ENCODE measurements around the gene RMDN2. TPM values are rescaled to one million over a fixed set of nuclear protein-coding genes. Genes with fewer than 3 reads are reported as not detected.

Gene RMDN2
- total RNA-seq, 4 donors from 2014 or later: 8.9 to 14.6 (median 13.3) TPM

DNA sequence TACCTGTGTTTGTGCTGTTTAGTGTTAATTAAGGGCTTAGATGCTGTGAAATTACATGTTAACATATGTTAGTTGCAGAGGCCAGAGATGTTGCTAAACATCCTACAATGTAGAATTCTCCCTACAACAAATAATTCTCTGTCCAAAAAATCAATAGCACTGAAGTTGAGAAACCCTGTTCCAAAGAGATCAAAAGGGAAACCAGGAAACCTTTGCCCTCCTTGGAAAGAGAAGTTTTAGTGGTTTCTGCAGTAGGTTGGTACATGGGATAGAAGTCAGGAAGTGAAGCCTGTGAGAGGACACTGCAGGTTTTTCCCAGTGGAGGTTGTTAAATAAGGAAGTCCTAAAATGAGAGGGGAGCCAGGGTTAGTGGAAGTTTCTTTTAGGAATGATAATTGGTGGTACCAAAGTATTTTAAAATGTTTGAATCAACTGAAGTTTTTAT is 6.3 kb upstream of the RMDN2 start:
- H3K27me3 ChIP-seq: no peaks in the 10 kb centered on the region
- H3K4me3 ChIP-seq (replicated peaks in 1 of 3): no peak overlapping the region
- H3K36me3 ChIP-seq: no peaks in the 10 kb centered on the region
- no peaks in the 10 kb centered on the region for H3K9me3 ChIP-seq
- intact Hi-C loops (cut with DNase I): no loop called here
- no peak overlapping the region for H3K27ac ChIP-seq
- DNase-seq: no peak
- H3K4me1 ChIP-seq: peaks cover 10 to 31% of the 10 kb centered on the region in 2 donors
- TF ChIP-seq, protein P1, sequence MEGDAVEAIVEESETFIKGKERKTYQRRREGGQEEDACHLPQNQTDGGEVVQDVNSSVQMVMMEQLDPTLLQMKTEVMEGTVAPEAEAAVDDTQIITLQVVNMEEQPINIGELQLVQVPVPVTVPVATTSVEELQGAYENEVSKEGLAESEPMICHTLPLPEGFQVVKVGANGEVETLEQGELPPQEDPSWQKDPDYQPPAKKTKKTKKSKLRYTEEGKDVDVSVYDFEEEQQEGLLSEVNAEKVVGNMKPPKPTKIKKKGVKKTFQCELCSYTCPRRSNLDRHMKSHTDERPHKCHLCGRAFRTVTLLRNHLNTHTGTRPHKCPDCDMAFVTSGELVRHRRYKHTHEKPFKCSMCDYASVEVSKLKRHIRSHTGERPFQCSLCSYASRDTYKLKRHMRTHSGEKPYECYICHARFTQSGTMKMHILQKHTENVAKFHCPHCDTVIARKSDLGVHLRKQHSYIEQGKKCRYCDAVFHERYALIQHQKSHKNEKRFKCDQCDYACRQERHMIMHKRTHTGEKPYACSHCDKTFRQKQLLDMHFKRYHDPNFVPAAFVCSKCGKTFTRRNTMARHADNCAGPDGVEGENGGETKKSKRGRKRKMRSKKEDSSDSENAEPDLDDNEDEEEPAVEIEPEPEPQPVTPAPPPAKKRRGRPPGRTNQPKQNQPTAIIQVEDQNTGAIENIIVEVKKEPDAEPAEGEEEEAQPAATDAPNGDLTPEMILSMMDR (IDR thresholded peaks at IDR 0.05): no peak
- no peak for TF ChIP-seq POLR2A (IDR thresholded peaks at IDR 0.05)

DNA sequence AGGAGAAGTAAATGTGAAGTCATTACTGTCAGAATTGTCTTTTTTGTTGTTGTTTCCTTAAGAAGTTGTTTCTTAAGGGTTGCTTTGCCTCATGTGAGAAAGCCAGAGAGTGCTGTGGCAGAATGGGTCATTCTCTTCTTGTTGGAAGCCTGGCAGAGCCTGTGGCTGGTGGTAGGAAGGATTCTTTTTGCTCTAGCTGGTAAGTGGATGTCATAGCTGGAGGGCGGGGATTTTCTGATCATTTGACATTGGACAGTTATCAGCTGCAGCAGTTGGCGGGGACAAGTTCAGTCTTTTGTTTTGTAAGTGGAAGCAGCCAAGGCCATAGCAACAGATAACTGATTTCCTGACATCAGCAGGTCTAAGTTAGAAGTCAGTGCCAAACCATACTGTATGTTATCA is 5.5 kb upstream of the RMDN2 start:
- no peak for DNase-seq
- Histone ChIP-seq H3K27me3 (no peaks in the 10 kb centered on the region), H3K27ac (no peak overlapping the region), H3K9me3 (no peaks in the 10 kb centered on the region), H3K4me1 (peaks cover 10 to 31% of the 10 kb centered on the region in 2 donors), H3K4me3 (replicated peaks in 1 of 3) (no peak overlapping the region), H3K36me3 (no peaks in the 10 kb centered on the region)
- intact Hi-C loops (cut with DNase I): no loop called here
- no peak for TF ChIP-seq POLR2A (IDR thresholded peaks at IDR 0.05)
- TF ChIP-seq, protein P1 (IDR thresholded peaks at IDR 0.05): no peak
- 86 to 94% methylated on average over 2 of the region's 2 CpGs for WGBS, 2 donors

DNA sequence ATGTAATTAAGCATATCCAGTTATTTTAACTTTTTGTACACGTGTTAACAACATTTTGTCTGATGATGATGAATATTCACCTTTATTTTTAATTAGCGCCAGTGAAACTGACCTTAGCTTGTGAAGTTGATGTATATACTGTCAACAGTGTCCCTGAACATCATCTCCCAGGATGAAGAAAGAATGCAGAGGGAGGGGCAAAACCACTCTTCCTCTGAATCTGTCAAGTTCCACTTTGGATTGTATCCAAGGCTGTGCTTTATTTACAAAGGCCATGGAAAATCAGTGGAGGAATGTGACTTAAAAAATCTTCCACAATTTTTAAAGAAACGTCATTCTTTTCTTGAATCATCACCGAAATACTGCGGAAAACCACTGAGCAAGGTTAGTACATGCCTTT is 4.5 kb upstream of the RMDN2 start:
- no peak for DNase-seq
- intact Hi-C loops (cut with DNase I): no loop called here

DNA sequence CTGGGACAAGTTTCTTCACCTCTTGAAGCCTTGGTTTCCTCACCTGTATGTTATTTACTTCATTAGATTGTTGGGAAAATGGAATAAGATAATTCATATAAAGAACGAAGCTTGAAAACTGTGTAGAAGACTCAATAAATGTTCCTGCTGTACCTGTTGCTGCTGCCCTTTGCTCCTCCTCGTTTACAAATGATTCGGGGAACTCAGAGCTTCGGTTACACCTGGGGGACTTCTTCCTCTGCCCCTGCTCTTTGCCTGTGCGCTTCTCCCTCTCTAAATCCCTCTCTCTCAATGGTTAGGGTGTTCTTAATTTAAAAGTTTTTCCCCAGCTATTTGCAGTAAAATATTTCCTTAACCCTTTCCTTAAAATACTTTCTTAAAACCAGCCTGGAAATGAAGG is 3.3 kb upstream of the RMDN2 start:
- TF ChIP-seq, protein P1 (IDR thresholded peaks at IDR 0.05): no peak
- TF ChIP-seq POLR2A (IDR thresholded peaks at IDR 0.05): no peak
- 70 to 72% methylated on average over 5 of the region's 5 CpGs for WGBS, 2 donors
- Histone ChIP-seq H3K9me3 (no peaks in the 10 kb centered on the region), H3K4me3 (replicated peaks in 1 of 3) (no peak overlapping the region), H3K27me3 (no peaks in the 10 kb centered on the region), H3K27ac (no peak overlapping the region), H3K36me3 (no peaks in the 10 kb centered on the region), H3K4me1 (peaks cover 6 to 23% of the 10 kb centered on the region in 2 donors)
- intact Hi-C loops (cut with DNase I): no loop called here
- no peak for DNase-seq

More for the DNA sequence above, 4.5 kb upstream of the RMDN2 start:
- TF ChIP-seq, protein P1 (IDR thresholded peaks at IDR 0.05): no peak
- TF ChIP-seq POLR2A (IDR thresholded peaks at IDR 0.05): no peak
- H3K4me1 ChIP-seq: peaks cover 10 to 29% of the 10 kb centered on the region in 2 donors
- no peak overlapping the region for H3K27ac ChIP-seq
- no peak overlapping the region for H3K4me3 ChIP-seq (replicated peaks in 1 of 3)
- H3K27me3 ChIP-seq: no peaks in the 10 kb centered on the region
- no peaks in the 10 kb centered on the region for H3K9me3 ChIP-seq
- H3K36me3 ChIP-seq: no peaks in the 10 kb centered on the region
- 72 to 75% methylated on average over 5 of the region's 5 CpGs for WGBS, 2 donors

DNA sequence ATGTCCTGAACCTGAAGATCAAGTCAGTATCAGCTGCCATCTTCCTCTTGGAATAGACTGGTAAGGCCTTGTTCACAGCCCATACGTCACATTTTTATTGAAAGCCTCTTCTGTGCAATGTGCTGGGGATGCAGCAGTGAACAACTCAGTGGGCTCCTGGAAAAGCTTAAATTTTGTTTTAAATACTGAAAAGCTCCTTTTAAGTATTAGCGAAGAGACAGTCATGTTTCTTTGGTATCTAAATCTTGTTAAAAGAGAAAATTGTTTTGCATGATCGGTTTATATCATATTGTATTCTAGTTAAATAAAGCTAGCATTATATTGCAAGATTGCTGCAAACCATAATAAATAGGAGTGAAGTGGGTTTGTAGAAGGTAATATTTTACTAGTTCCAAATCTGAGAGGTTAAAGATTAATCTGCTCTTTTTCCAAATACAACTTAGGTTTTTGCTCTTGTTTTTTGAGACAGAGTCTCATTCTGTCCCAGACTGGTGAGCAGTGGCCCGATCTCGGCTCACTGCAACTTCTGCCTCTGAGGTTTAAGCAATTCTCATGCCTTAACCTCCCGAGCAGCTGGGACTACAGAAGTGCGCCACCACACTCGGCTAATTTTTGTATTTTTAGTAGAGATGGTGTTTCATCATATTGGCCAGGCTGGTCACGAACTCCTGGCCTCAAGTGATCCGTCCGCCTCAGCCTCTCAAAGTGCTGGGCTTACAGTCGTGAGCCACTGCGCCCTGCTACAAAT is 1.6 kb upstream of the RMDN2 start:
- H3K4me3 ChIP-seq (replicated peaks in 1 of 3): no peak overlapping the region
- TF ChIP-seq, protein P1 (IDR thresholded peaks at IDR 0.05): no peak
- TF ChIP-seq POLR2A (IDR thresholded peaks at IDR 0.05): no peak
- H3K36me3 ChIP-seq: no peaks in the 10 kb centered on the region
- peaks cover 0 to 14% of the 10 kb centered on the region in 2 donors for H3K4me1 ChIP-seq
- H3K27me3 ChIP-seq: no peaks in the 10 kb centered on the region
- H3K27ac ChIP-seq: no peak overlapping the region
- no peak for DNase-seq
- 85 to 88% methylated on average over 13 of the region's 13 CpGs for WGBS, 2 donors
- intact Hi-C loops (cut with DNase I): no loop called here
- H3K9me3 ChIP-seq: no peaks in the 10 kb centered on the region

All from thyroid gland (tissue), 4 donors.